HG03159 (cell line): Measurements from ENCODE around the gene SDC4.

Source experiments
- ATAC-seq: cut with Tn5 transposase; IDR thresholded peaks from one replicate; pipeline ENCODE4 v1.9.1; 2021; ENCODE audit warnings: mild to moderate bottlenecking, moderate library complexity; ENCODE audit not compliant: unreplicated experiment

SDC4 gene

GRCh38 chr20:45344168-45344860 lies 3.9 kb downstream of the SDC4 start:
- no peak for ATAC-seq

GRCh38 chr20:45343532-45344167 lies 4.6 kb downstream of the SDC4 start:
- no peak for ATAC-seq

GRCh38 chr20:45342855-45343531 lies 5.2 kb downstream of the SDC4 start:
- ATAC-seq = no peak

- no peak for ATAC-seq
Measured at GRCh38 chr20:45341939-45342854, 6.0 kb downstream of the SDC4 start.

- ATAC-seq = no peak
Measured at GRCh38 chr20:45341579-45341938, 6.7 kb downstream of the SDC4 start.

- no peak for ATAC-seq
Measured at GRCh38 chr20:45340951-45341350, 7.3 kb downstream of the SDC4 start.

- ATAC-seq = no peak
Measured at GRCh38 chr20:45340236-45340847, 7.9 kb downstream of the SDC4 start.

GRCh38 chr20:45339799-45340198 lies 8.4 kb downstream of the SDC4 start:
- ATAC-seq = no peak

- ATAC-seq = no peak
Measured at GRCh38 chr20:45339084-45339483, 9.1 kb downstream of the SDC4 start.

GRCh38 chr20:45338121-45339030 lies 9.8 kb downstream of the SDC4 start:
- ATAC-seq = no peak

- no peak for ATAC-seq
Measured at GRCh38 chr20:45337367-45338120, 10.7 kb downstream of the SDC4 start.

GRCh38 chr20:45336530-45337366 lies 11.5 kb downstream of the SDC4 start:
- no peak for ATAC-seq

- ATAC-seq = no peak
Measured at GRCh38 chr20:45330476-45330875, 17.7 kb downstream of the SDC4 start.

GRCh38 chr20:45329497-45330319 lies 18.5 kb downstream of the SDC4 start:
- no peak for ATAC-seq

- ATAC-seq = no peak
Measured at GRCh38 chr20:45328451-45328850, 19.8 kb downstream of the SDC4 start.

- ATAC-seq = no peak
Measured at GRCh38 chr20:45325371-45325770, 22.9 kb downstream of the SDC4 start.

GRCh38 chr20:45323731-45324130 lies 24.5 kb downstream of the SDC4 start:
- ATAC-seq = no peak
